HCT116 (cell line): ENCODE measurements around the gene TYW1B. TPM values are rescaled to one million over a fixed set of nuclear protein-coding genes. Genes with fewer than 3 reads are reported as not detected.

Experiments used
- ATAC-seq: fragments of 200-7000 bp; cut with Tn5 transposase; 2 replicates; pipeline ENCODE4 v1.9.1; 2020; ENCODE audit warnings: mild to moderate bottlenecking, moderate library complexity
- BruUV-seq: library from RNA; stranded (reverse); fragments of 400-500 nt; replicated peaks from 2 replicates; lab custom pipeline; 2021; lab: Mats Ljungman, UMichigan
- CTCF ChIA-PET: fragments of 300-600 bp; sonication (Branson Sonifier 250); formaldehyde crosslinking; loops from one replicate; lab custom pipeline; 2021; ENCODE audit warnings: antibody characterized with exemption; lab: Charles Lee
- POLR2A ChIA-PET: fragments of 300-600, 350-600 bp; sonication (Branson Sonifier 250); formaldehyde crosslinking; loops from one replicate; lab custom pipeline; 2021; ENCODE audit warnings: antibody characterized with exemption; lab: Charles Lee
- RAD21 ChIA-PET, 2 experiments: fragments of 300-600 bp; sonication (Branson Sonifier 250); formaldehyde crosslinking; loops; one replicate each; lab custom pipeline; 2023; ENCODE audit warnings: low total read pairs in 2 of 2; ENCODE audit not compliant: uncharacterized antibody in 2 of 2, unreplicated experiment in 2 of 2, low non-redundant PET in 1 of 2; lab: Charles Lee
- DNase-seq: peaks from one replicate; pipeline ENCODE4 v3.0.0-alpha.2; 2010; ENCODE audit warnings: low read depth, low spot score
- H2AFZ ChIP-seq: fragments of 200-600 bp; shearing (Covaris generic), sonication (generic); 2 replicates; pipeline ENCODE4 v1.6.1; 2017; ENCODE audit warnings: low read depth, mixed run types, mixed read lengths, antibody characterized with exemption, low read length; ENCODE audit not compliant: poor library complexity, severe bottlenecking
- H3K27ac ChIP-seq: 2 replicates; pipeline ENCODE4 v1.5.1; 2012; ENCODE audit warnings: low read depth, low read length
- H3K27me3 ChIP-seq: fragments of 200-600 bp; sonication (generic); 2 replicates; pipeline ENCODE4 v1.6.1; 2016; ENCODE audit warnings: mixed run types, low read length, mixed read lengths; ENCODE audit not compliant: insufficient read depth
- H3K36me3 ChIP-seq, 2 experiments: fragments of 200-500 bp in 1 of 2; fragments of 200-600 bp in 1 of 2; sonication (Bioruptor generic) in 1 of 2; sonication (generic) in 1 of 2; 2 replicates each; pipeline versions ENCODE4 v1.5.1 to v1.6.1; 2014 to 2016; ENCODE audit warnings: low read length in 2 of 2, inconsistent platforms in 1 of 2, mixed read lengths in 1 of 2, mixed run types in 1 of 2; ENCODE audit not compliant: insufficient read depth in 2 of 2, control insufficient read depth in 1 of 2
- H3K4me1 ChIP-seq, 2 experiments: fragments of 200-600 bp in 1 of 2; sonication (generic) in 1 of 2; 2 replicates each; pipeline versions ENCODE4 v1.5.1 to v1.6.1; 2012 to 2017; ENCODE audit warnings: low read length in 2 of 2, inconsistent platforms in 1 of 2, mild to moderate bottlenecking in 1 of 2, mixed read lengths in 1 of 2, mixed run types in 1 of 2, moderate library complexity in 1 of 2; ENCODE audit not compliant: insufficient read depth in 2 of 2, control insufficient read depth in 1 of 2
- H3K4me2 ChIP-seq: fragments of 200-600 bp; sonication (generic); 2 replicates; pipeline ENCODE4 v1.6.1; 2017; ENCODE audit warnings: mixed run types, low read length, mixed read lengths
- H3K4me3 ChIP-seq, 2 experiments: fragments of 200-600 bp in 1 of 2; sonication (generic) in 1 of 2; replicated peaks in 1 of 2; 2 replicates each; pipeline ENCODE4 v1.5.1; 2011 to 2016; ENCODE audit warnings: low read length in 2 of 2, control low read depth in 1 of 2, low read depth in 1 of 2, mild to moderate bottlenecking in 1 of 2, mixed read lengths in 1 of 2, mixed run types in 1 of 2
- H3K79me2 ChIP-seq: fragments of 200-600 bp; sonication (generic); 2 replicates; pipeline ENCODE4 v1.6.1; 2017; ENCODE audit warnings: mild to moderate bottlenecking, mixed run types, low read length, moderate library complexity, mixed read lengths; ENCODE audit not compliant: insufficient read depth
- H3K9ac ChIP-seq: fragments of 200-600 bp; sonication (generic); 2 replicates; pipeline ENCODE4 v1.6.1; 2016; ENCODE audit warnings: low read length, mixed read lengths
- H3K9me2 ChIP-seq: fragments of 200-600 bp; sonication (generic), shearing (Covaris generic); 2 replicates; pipeline ENCODE4 v1.6.1; 2017; ENCODE audit warnings: mixed run types, mild to moderate bottlenecking, moderate library complexity; ENCODE audit not compliant: insufficient read depth
- H3K9me3 ChIP-seq, 2 experiments: fragments of 200-500 bp in 1 of 2; fragments of 200-600 bp in 1 of 2; sonication (Bioruptor generic) in 1 of 2; sonication (generic) in 1 of 2; 2 replicates each; pipeline ENCODE4 v1.6.1; 2014 to 2017; ENCODE audit warnings: low read length in 2 of 2, mixed read lengths in 2 of 2, inconsistent platforms in 1 of 2, low read depth in 1 of 2, mild to moderate bottlenecking in 1 of 2, mixed run types in 1 of 2, moderate library complexity in 1 of 2; ENCODE audit not compliant: control insufficient read depth in 1 of 2, insufficient read depth in 1 of 2
- H4K20me1 ChIP-seq: fragments of 200-600 bp; sonication (generic), shearing (Covaris generic); 2 replicates; pipeline ENCODE4 v1.6.1; 2017; ENCODE audit warnings: mixed run types, mild to moderate bottlenecking, moderate library complexity; ENCODE audit not compliant: insufficient read depth
- CBX3 ChIP-seq: IDR thresholded peaks from 2 replicates; pipeline ENCODE4 v1.6.1; 2012; ENCODE audit warnings: low read depth
- ELF1 ChIP-seq: IDR thresholded peaks from 2 replicates; pipeline ENCODE4 v1.6.1; 2012; ENCODE audit warnings: low read depth, borderline replicate concordance
- EZH2phosphoT487 ChIP-seq: fragments of 200-600 bp; IDR thresholded peaks from 2 replicates; pipeline ENCODE4 v1.6.1; 2018; ENCODE audit warnings: antibody characterized with exemption, borderline replicate concordance
- FOSL1 ChIP-seq: IDR thresholded peaks from 2 replicates; pipeline ENCODE4 v1.6.1; 2012; ENCODE audit warnings: low read depth
- JUND ChIP-seq: IDR thresholded peaks from 2 replicates; pipeline ENCODE4 v1.6.1; 2012
- POLR2A ChIP-seq: IDR thresholded peaks from 2 replicates; pipeline ENCODE4 v1.7.0; 2011; ENCODE audit warnings: borderline replicate concordance; ENCODE audit not compliant: insufficient read depth, insufficient read length; ENCODE audit errors: extremely low read depth
- POLR2AphosphoS5 ChIP-seq: IDR thresholded peaks from 2 replicates; pipeline ENCODE4 v1.6.1; 2011; ENCODE audit warnings: mild to moderate bottlenecking, low read depth, low read length, moderate library complexity
- RAD21 ChIP-seq: IDR thresholded peaks from 2 replicates; pipeline ENCODE4 v1.6.1; 2012; ENCODE audit warnings: low read depth, mild to moderate bottlenecking
- SP1 ChIP-seq: IDR thresholded peaks from 2 replicates; pipeline ENCODE4 v1.6.1; 2012; ENCODE audit warnings: low read depth
- TCF7L2 ChIP-seq: IDR thresholded peaks from 2 replicates; pipeline ENCODE4 v1.7.0; 2011; ENCODE audit warnings: borderline replicate concordance, inconsistent platforms; ENCODE audit not compliant: insufficient read depth, insufficient read length; ENCODE audit errors: extremely low read depth
- ZFX ChIP-seq: fragments of 450-650 bp; IDR thresholded peaks from 2 replicates; pipeline ENCODE4 v1.6.1; 2017
- ZNF274 ChIP-seq: fragments of 200-500 bp; sonication (Bioruptor generic); IDR thresholded peaks from 2 replicates; pipeline ENCODE4 v1.6.1; 2014; ENCODE audit warnings: mild to moderate bottlenecking, low read depth, low read length, inconsistent platforms
- intact Hi-C: fragments of 100-400 bp; cut with micrococcal nuclease; formaldehyde crosslinking; loops from 2 replicates; pipeline ENCODE4 v1.10.0; 2022
- total RNA-seq: library from RNA; stranded (reverse); gene quantifications from one replicate; pipeline ENCODE4 v1.2.1, GENCODE V29; 2021; ENCODE audit not compliant: unreplicated experiment
- TF ChIP-seq, protein P1 (sequence below): IDR thresholded peaks from 2 replicates; pipeline ENCODE4 v1.6.1; 2012
- TF ChIP-seq, protein P2 (sequence below): IDR thresholded peaks from 2 replicates; pipeline ENCODE4 v1.6.1; 2012
- TF ChIP-seq, protein P3 (sequence below): IDR thresholded peaks from 2 replicates; pipeline ENCODE4 v1.6.1; 2011; ENCODE audit warnings: mild to moderate bottlenecking, low read length, moderate library complexity; ENCODE audit not compliant: insufficient replicate concordance; ENCODE audit errors: extremely low read depth

Gene TYW1B
- total RNA-seq, 1 experiment from 2014 or later = 2.4 TPM

DNA sequence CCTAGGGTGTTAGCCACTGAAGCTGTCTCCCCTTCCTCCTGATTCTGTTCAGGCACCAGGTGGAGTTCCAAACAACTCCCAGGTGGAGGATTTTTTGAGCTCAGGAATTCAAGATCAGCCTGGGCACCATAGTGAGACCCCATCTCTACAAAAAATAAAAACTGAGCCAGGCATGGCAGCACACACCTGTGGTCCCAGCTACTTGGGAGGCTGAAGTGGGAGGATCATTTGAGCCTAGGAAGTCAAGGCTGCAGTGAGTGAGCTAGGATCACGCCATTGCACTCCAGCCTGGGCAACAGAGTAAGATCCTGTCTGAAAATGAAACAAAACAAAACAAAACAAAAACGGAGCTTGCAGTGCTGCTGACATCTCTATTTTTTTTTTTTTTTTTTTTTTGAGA is 287.1 kb downstream of the TYW1B start:
- TF ChIP-seq RAD21 (no peak), POLR2AphosphoS5 (no peak), TCF7L2 (no peak), JUND (no peak), POLR2A (no peak), CBX3 (no peak), SP1 (no peak), ZNF274 (no peak)
- intact Hi-C loops = no loop called here
- Histone ChIP-seq H3K27me3 (no peaks in the 10 kb centered on the region), H3K9ac (no peak overlapping the region), H3K9me2 (no peaks in the 10 kb centered on the region), H3K4me2 (no peak overlapping the region), H3K27ac (no peak overlapping the region), H4K20me1 (no peaks in the 10 kb centered on the region), H3K36me3 (no peaks in the 10 kb centered on the region), H3K4me1 (peaks cover 9 to 13% of the 10 kb centered on the region in 2 experiments; a peak in 3 of 4 replicates), H3K4me3 (no peak overlapping the region), H3K9me3 (no peaks in the 10 kb centered on the region), H2AFZ (no peak overlapping the region), H3K79me2 (no peaks in the 10 kb centered on the region)
- POLR2A ChIA-PET = no interaction called here
- no peak for DNase-seq
- no TSS peak for BruUV-seq
- RAD21 ChIA-PET = no interaction called here
- no peak for ATAC-seq
- CTCF ChIA-PET = no interaction called here

DNA sequence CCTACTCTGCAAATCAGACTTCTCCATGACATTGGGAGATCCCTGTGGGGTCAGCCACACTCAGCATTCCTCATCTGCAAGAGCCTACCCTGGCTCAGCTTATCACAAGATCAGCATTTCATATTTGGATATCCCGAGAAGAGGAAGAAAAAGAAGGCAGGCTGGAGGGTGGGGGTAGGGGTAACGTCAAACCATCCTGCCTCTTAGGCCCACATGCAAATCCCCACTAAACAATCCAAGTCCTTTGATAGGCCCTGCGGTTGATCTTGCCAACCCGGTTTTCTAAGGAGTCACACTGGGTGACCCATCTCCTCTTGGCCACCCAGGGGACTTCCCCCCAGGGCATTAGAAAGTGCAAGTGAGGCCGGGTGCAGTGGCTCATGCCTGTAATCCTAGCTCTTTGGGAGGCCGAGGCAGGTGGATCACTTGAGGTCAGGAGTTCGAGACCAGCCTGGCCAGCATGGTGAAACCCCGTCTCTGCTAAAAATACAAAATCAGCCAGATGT is 287.8 kb downstream of the TYW1B start:
- Histone ChIP-seq H3K4me1 (peaks cover 9 to 13% of the 10 kb centered on the region in 2 experiments; a peak in 3 of 4 replicates), H2AFZ (no peak overlapping the region), H3K9me2 (no peaks in the 10 kb centered on the region), H3K36me3 (no peaks in the 10 kb centered on the region)
- POLR2A ChIA-PET = no interaction called here
- TF ChIP-seq RAD21 (no peak), EZH2phosphoT487 (no peak), ZNF274 (no peak), FOSL1 (no peak), ZFX (no peak), ELF1 (no peak), POLR2A (no peak)
- TF ChIP-seq, protein P1, sequence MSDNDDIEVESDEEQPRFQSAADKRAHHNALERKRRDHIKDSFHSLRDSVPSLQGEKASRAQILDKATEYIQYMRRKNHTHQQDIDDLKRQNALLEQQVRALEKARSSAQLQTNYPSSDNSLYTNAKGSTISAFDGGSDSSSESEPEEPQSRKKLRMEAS = no peak
- TF ChIP-seq, protein P2, sequence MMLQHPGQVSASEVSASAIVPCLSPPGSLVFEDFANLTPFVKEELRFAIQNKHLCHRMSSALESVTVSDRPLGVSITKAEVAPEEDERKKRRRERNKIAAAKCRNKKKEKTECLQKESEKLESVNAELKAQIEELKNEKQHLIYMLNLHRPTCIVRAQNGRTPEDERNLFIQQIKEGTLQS = no peak
- TF ChIP-seq, protein P3, sequence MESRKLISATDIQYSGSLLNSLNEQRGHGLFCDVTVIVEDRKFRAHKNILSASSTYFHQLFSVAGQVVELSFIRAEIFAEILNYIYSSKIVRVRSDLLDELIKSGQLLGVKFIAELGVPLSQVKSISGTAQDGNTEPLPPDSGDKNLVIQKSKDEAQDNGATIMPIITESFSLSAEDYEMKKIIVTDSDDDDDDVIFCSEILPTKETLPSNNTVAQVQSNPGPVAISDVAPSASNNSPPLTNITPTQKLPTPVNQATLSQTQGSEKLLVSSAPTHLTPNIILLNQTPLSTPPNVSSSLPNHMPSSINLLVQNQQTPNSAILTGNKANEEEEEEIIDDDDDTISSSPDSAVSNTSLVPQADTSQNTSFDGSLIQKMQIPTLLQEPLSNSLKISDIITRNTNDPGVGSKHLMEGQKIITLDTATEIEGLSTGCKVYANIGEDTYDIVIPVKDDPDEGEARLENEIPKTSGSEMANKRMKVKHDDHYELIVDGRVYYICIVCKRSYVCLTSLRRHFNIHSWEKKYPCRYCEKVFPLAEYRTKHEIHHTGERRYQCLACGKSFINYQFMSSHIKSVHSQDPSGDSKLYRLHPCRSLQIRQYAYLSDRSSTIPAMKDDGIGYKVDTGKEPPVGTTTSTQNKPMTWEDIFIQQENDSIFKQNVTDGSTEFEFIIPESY = no peak
- TF ChIP-seq, all 23 proteins: peak for 0
- Histone ChIP-seq H3K27me3 (no peaks in the 10 kb centered on the region), H3K4me3 (no peak overlapping the region), H3K9ac (no peak overlapping the region), H3K79me2 (no peaks in the 10 kb centered on the region), H3K27ac (no peak overlapping the region), H3K4me2 (no peak overlapping the region), H4K20me1 (no peaks in the 10 kb centered on the region), H3K9me3 (no peaks in the 10 kb centered on the region)
- ATAC-seq (no peak), DNase-seq (no peak)
- BruUV-seq = no TSS peak
- intact Hi-C loops = no loop called here
- ChIA-PET CTCF (no interaction called here), RAD21 (no interaction called here)
